ENCODE data around the gene ACAA1. TPM values are rescaled to one million over a fixed set of nuclear protein-coding genes. Genes with fewer than 3 reads are reported as not detected.
"Not testable (repeated sequence)": the region's sequence is repeated elsewhere in the genome, so short reads cannot be mapped to it uniquely, and the experiment has no call there.

The ACAA1 gene
- total RNA-seq, 5 donors from 2014 or later (not counting 1 experiment from before 2014, with no cell fraction given): 70.7 to 97.1 (median 90.8) TPM

GRCh38 chr3:38134517-38135143, 2.3 kb downstream of the ACAA1 start:
- H3K27ac ChIP-seq (ENCODE audit: low read length); DNase-seq; H3K9me3 Mint-ChIP-seq; H3K4me3 ChIP-seq (ENCODE audit: control insufficient read depth in 1 of 2, extremely low read depth in 1 of 2, low read length in 1 of 2); H3K27me3 Mint-ChIP-seq; CTCF ChIA-PET; ATAC-seq (replicated peaks in 1 of 4); H3K27me3 ChIP-seq (replicated peaks in 1 of 2; ENCODE audit: control insufficient read depth in 2 of 2, extremely low read depth in 1 of 2, insufficient read depth in 2 of 2, low read length in 1 of 2); POLR2A ChIA-PET; H3K9me3 ChIP-seq: not testable (repeated sequence)
- Histone ChIP-seq H3K36me3 (ENCODE audit: control insufficient read depth in 2 of 2, extremely low read depth in 1 of 2, insufficient read depth in 1 of 2, low read length in 1 of 2) (peaks cover 11 to 46% of the 10 kb centered on the region in 2 donors), H3K4me1 (ENCODE audit: control insufficient read depth in 1 of 2, extremely low read depth in 1 of 2, insufficient read depth in 2 of 2, low read length in 2 of 2) (peaks cover 10 to 59% of the 10 kb centered on the region in 2 experiments)
- peaks cover 24% of the 10 kb centered on the region for H3K36me3 Mint-ChIP-seq
- 100% methylated on average over 5 of the region's 10 CpGs for WGBS (ENCODE audit: insufficient coverage)
- H3K27ac Mint-ChIP-seq: peak overlapping the region in 1 of 2 donors; percentile 89
- peaks cover 63 to 66% (median 64%) of the 10 kb centered on the region in 3 donors for H3K4me1 Mint-ChIP-seq
- peak overlapping the region; percentile 89 to 97 (median 96) for H3K4me3 Mint-ChIP-seq

GRCh38 chr3:38133557-38134405, 3.1 kb downstream of the ACAA1 start:
- peaks cover 27% of the 10 kb centered on the region for H3K36me3 Mint-ChIP-seq
- Histone ChIP-seq H3K4me3 (ENCODE audit: control insufficient read depth in 1 of 2, extremely low read depth in 1 of 2, low read length in 1 of 2) (no peak overlapping the region), H3K27ac (ENCODE audit: low read length) (no peak overlapping the region), H3K36me3 (ENCODE audit: control insufficient read depth in 2 of 2, extremely low read depth in 1 of 2, insufficient read depth in 1 of 2, low read length in 1 of 2) (peaks cover 19 to 54% of the 10 kb centered on the region in 2 donors), H3K4me1 (ENCODE audit: control insufficient read depth in 1 of 2, extremely low read depth in 1 of 2, insufficient read depth in 2 of 2, low read length in 2 of 2) (peaks cover 6 to 50% of the 10 kb centered on the region in 2 experiments), H3K27me3 (replicated peaks in 1 of 2; ENCODE audit: control insufficient read depth in 2 of 2, extremely low read depth in 1 of 2, insufficient read depth in 2 of 2, low read length in 1 of 2) (no peaks in the 10 kb centered on the region), H3K9me3 (no peaks in the 10 kb centered on the region)
- DNase-seq (peak in 1 of 35 experiments; percentile 1), ATAC-seq (replicated peaks in 1 of 4) (no peak)
- peak overlapping the region in 1 of 3 donors; percentile 4 for H3K4me3 Mint-ChIP-seq
- 91% methylated on average over 8 of the region's 10 CpGs for WGBS (ENCODE audit: insufficient coverage)
- H3K27me3 Mint-ChIP-seq: no peaks in the 10 kb centered on the region
- peak overlapping the region in 1 of 2 donors; percentile 81 for H3K27ac Mint-ChIP-seq
- H3K4me1 Mint-ChIP-seq: peaks cover 58 to 62% (median 58%) of the 10 kb centered on the region in 3 donors
- CTCF ChIA-PET: no interaction called here
- no peaks in the 10 kb centered on the region for H3K9me3 Mint-ChIP-seq
- POLR2A ChIA-PET: no interaction called here

- Mint-ChIP-seq H3K27ac (peak overlapping the region; percentile 7 to 81), H3K36me3 (peaks cover 27% of the 10 kb centered on the region), H3K9me3 (no peaks in the 10 kb centered on the region), H3K27me3 (no peaks in the 10 kb centered on the region), H3K4me1 (peaks cover 53 to 59% (median 56%) of the 10 kb centered on the region in 3 donors), H3K4me3 (no peak overlapping the region)
- Histone ChIP-seq H3K4me1 (ENCODE audit: control insufficient read depth in 1 of 2, extremely low read depth in 1 of 2, insufficient read depth in 2 of 2, low read length in 2 of 2) (peaks cover 6 to 46% of the 10 kb centered on the region in 2 experiments), H3K27ac (ENCODE audit: low read length) (no peak overlapping the region), H3K9me3 (no peaks in the 10 kb centered on the region), H3K27me3 (replicated peaks in 1 of 2; ENCODE audit: control insufficient read depth in 2 of 2, extremely low read depth in 1 of 2, insufficient read depth in 2 of 2, low read length in 1 of 2) (no peaks in the 10 kb centered on the region), H3K36me3 (ENCODE audit: control insufficient read depth in 2 of 2, extremely low read depth in 1 of 2, insufficient read depth in 1 of 2, low read length in 1 of 2) (peaks cover 21 to 60% of the 10 kb centered on the region in 2 donors), H3K4me3 (ENCODE audit: control insufficient read depth in 1 of 2, extremely low read depth in 1 of 2, low read length in 1 of 2) (no peak overlapping the region)
- ChIA-PET CTCF (no interaction called here), POLR2A (no interaction called here)
- 93% methylated on average over 3 of the region's 3 CpGs for WGBS (ENCODE audit: insufficient coverage)
- ATAC-seq (replicated peaks in 1 of 4) (no peak), DNase-seq (no peak)
These were observed 3.7 kb downstream of the ACAA1 start for GRCh38 chr3:38133209-38133556.

GRCh38 chr3:38131621-38132369, 5.1 kb downstream of the ACAA1 start:
- ATAC-seq (replicated peaks in 1 of 4) (no peak), DNase-seq (peak in 5 of 35 experiments; percentile 5 to 39 (median 23))
- WGBS (ENCODE audit: insufficient coverage): 87% methylated on average over 3 of the region's 6 CpGs
- H3K27ac ChIP-seq (ENCODE audit: low read length): no peak overlapping the region
- Mint-ChIP-seq H3K9me3 (no peaks in the 10 kb centered on the region), H3K27me3 (no peaks in the 10 kb centered on the region), H3K36me3 (peaks cover 38% of the 10 kb centered on the region), H3K27ac (peak overlapping the region in 1 of 2 donors; percentile 58), H3K4me3 (no peak overlapping the region), H3K4me1 (peaks cover 44 to 50% (median 45%) of the 10 kb centered on the region in 3 donors)
- H3K4me3 ChIP-seq (ENCODE audit: control insufficient read depth in 1 of 2, extremely low read depth in 1 of 2, low read length in 1 of 2): no peak overlapping the region
- no peaks in the 10 kb centered on the region for H3K9me3 ChIP-seq
- H3K36me3 ChIP-seq (ENCODE audit: control insufficient read depth in 2 of 2, extremely low read depth in 1 of 2, insufficient read depth in 1 of 2, low read length in 1 of 2): peaks cover 23 to 74% of the 10 kb centered on the region in 2 donors
- ChIA-PET POLR2A (no interaction called here), CTCF (interaction anchor here (0.6 to 0.8 kb wide), 2 partner anchors 33 to 365 kb away, joined by 3 read pairs; partner anchors contain the start of gene EXOG (in 1 of the 2))
- no peaks in the 10 kb centered on the region for H3K27me3 ChIP-seq (replicated peaks in 1 of 2; ENCODE audit: control insufficient read depth in 2 of 2, extremely low read depth in 1 of 2, insufficient read depth in 2 of 2, low read length in 1 of 2)
- H3K4me1 ChIP-seq (ENCODE audit: control insufficient read depth in 1 of 2, extremely low read depth in 1 of 2, insufficient read depth in 2 of 2, low read length in 2 of 2): peaks cover 0 to 37% of the 10 kb centered on the region in 2 experiments

- no peaks in the 10 kb centered on the region for H3K27me3 ChIP-seq (replicated peaks in 1 of 2; ENCODE audit: control insufficient read depth in 2 of 2, extremely low read depth in 1 of 2, insufficient read depth in 2 of 2, low read length in 1 of 2)
- POLR2A ChIA-PET: no interaction called here
- peaks cover 34 to 85% of the 10 kb centered on the region in 2 donors for H3K36me3 ChIP-seq (ENCODE audit: control insufficient read depth in 2 of 2, extremely low read depth in 1 of 2, insufficient read depth in 1 of 2, low read length in 1 of 2)
- peak in 1 of 35 experiments; percentile 1 for DNase-seq
- CTCF ChIA-PET: interaction anchor here in 1 of 2 donors (0.7 kb wide), 1 partner anchor 350 kb away, joined by 4 read pairs; no protein-coding TSS in a partner anchor
- no peaks in the 10 kb centered on the region for H3K9me3 Mint-ChIP-seq
- no peaks in the 10 kb centered on the region for H3K9me3 ChIP-seq
- H3K27me3 Mint-ChIP-seq: no peaks in the 10 kb centered on the region
- peaks cover 0 to 28% of the 10 kb centered on the region in 2 experiments for H3K4me1 ChIP-seq (ENCODE audit: control insufficient read depth in 1 of 2, extremely low read depth in 1 of 2, insufficient read depth in 2 of 2, low read length in 2 of 2)
- peaks cover 36 to 43% (median 38%) of the 10 kb centered on the region in 3 donors for H3K4me1 Mint-ChIP-seq
- H3K36me3 Mint-ChIP-seq: peaks cover 46% of the 10 kb centered on the region
- H3K4me3 ChIP-seq (ENCODE audit: control insufficient read depth in 1 of 2, extremely low read depth in 1 of 2, low read length in 1 of 2): no peak overlapping the region
- ATAC-seq (replicated peaks in 1 of 4): no peak
- no peak overlapping the region for H3K4me3 Mint-ChIP-seq
- 100% methylated on average over 2 of the region's 3 CpGs for WGBS (ENCODE audit: insufficient coverage)
- peak overlapping the region in 1 of 2 donors; percentile 41 for H3K27ac Mint-ChIP-seq
- H3K27ac ChIP-seq (ENCODE audit: low read length): no peak overlapping the region
These were observed 6.3 kb downstream of the ACAA1 start for GRCh38 chr3:38130631-38131065.

GRCh38 chr3:38129058-38129457, 7.9 kb downstream of the ACAA1 start:
- 100% methylated on average over 3 of the region's 5 CpGs for WGBS (ENCODE audit: insufficient coverage)
- POLR2A ChIA-PET: no interaction called here

More at GRCh38 chr3:38129058-38129457, 7.9 kb downstream of the ACAA1 start:
- no peak for DNase-seq
- ATAC-seq (replicated peaks in 1 of 4): no peak
- Mint-ChIP-seq H3K27ac (no peak overlapping the region), H3K4me3 (no peak overlapping the region), H3K36me3 (peaks cover 56% of the 10 kb centered on the region), H3K4me1 (peaks cover 20 to 30% (median 24%) of the 10 kb centered on the region in 3 donors), H3K9me3 (no peaks in the 10 kb centered on the region), H3K27me3 (no peaks in the 10 kb centered on the region)
- CTCF ChIA-PET: no interaction called here
- no peaks in the 10 kb centered on the region for H3K9me3 ChIP-seq
- H3K4me3 ChIP-seq (ENCODE audit: control insufficient read depth in 1 of 2, extremely low read depth in 1 of 2, low read length in 1 of 2): no peak overlapping the region
- no peaks in the 10 kb centered on the region for H3K27me3 ChIP-seq (replicated peaks in 1 of 2; ENCODE audit: control insufficient read depth in 2 of 2, extremely low read depth in 1 of 2, insufficient read depth in 2 of 2, low read length in 1 of 2)
- peaks cover 0 to 16% of the 10 kb centered on the region in 2 experiments for H3K4me1 ChIP-seq (ENCODE audit: control insufficient read depth in 1 of 2, extremely low read depth in 1 of 2, insufficient read depth in 2 of 2, low read length in 2 of 2)
- no peak overlapping the region for H3K27ac ChIP-seq (ENCODE audit: low read length)
- H3K36me3 ChIP-seq (ENCODE audit: control insufficient read depth in 2 of 2, extremely low read depth in 1 of 2, insufficient read depth in 1 of 2, low read length in 1 of 2): peaks cover 36 to 97% of the 10 kb centered on the region in 2 donors
